Ramos (cell line): ENCODE measurements around the gene ARHGEF37.
"Not testable (repeated sequence)": the region's sequence is repeated elsewhere in the genome, so short reads cannot be mapped to it uniquely, and the experiment has no call there.

Experiments used
- in situ Hi-C: fragments of 300-500 bp; cut with MboI; formaldehyde crosslinking; loops from one replicate; pipeline ENCODE4 v1.14.3; 2022; ENCODE audit warnings: low sequenced_read_pairs; ENCODE audit not compliant: unreplicated experiment

The ARHGEF37 gene

GRCh38 chr5:149581192-149581861, at the start of gene ARHGEF37:
TSS of gene ARHGEF37 (plus strand) at chr5:149581498. CDS start at chr5:149597770, 16,272 bp downstream.
- in situ Hi-C loops = no loop called here

GRCh38 chr5:149532413-149532812, 48.9 kb upstream of the ARHGEF37 start:
- in situ Hi-C loops = no loop called here

- in situ Hi-C loops = not testable (repeated sequence)
Measured at GRCh38 chr5:149535787-149536186, 45.5 kb upstream of the ARHGEF37 start.

GRCh38 chr5:149537374-149537975, 43.8 kb upstream of the ARHGEF37 start:
- in situ Hi-C loops = no loop called here

- in situ Hi-C loops = no loop called here
Measured at GRCh38 chr5:149540089-149540488, 41.2 kb upstream of the ARHGEF37 start.

- in situ Hi-C loops = no loop called here
Measured at GRCh38 chr5:149541893-149542292, 39.4 kb upstream of the ARHGEF37 start.

GRCh38 chr5:149543361-149544027, 37.8 kb upstream of the ARHGEF37 start:
- in situ Hi-C loops = no loop called here

- in situ Hi-C loops = no loop called here
Measured at GRCh38 chr5:149544028-149544420, 37.3 kb upstream of the ARHGEF37 start.

GRCh38 chr5:149545327-149545726, 36.0 kb upstream of the ARHGEF37 start:
- in situ Hi-C loops = no loop called here

GRCh38 chr5:149546974-149547373, 34.3 kb upstream of the ARHGEF37 start:
- in situ Hi-C loops = no loop called here

- in situ Hi-C loops = loop anchor here (25.0 kb wide), 1 partner anchor 237 kb away; no protein-coding TSS in a partner anchor
Measured at GRCh38 chr5:149549461-149550267, 31.6 kb upstream of the ARHGEF37 start.

GRCh38 chr5:149550268-149550583, 31.1 kb upstream of the ARHGEF37 start:
- in situ Hi-C loops = loop anchor here (25.0 kb wide), 1 partner anchor 238 kb away; no protein-coding TSS in a partner anchor

GRCh38 chr5:149550594-149551226, 30.6 kb upstream of the ARHGEF37 start:
- in situ Hi-C loops = loop anchor here (25.0 kb wide), 1 partner anchor 238 kb away; no protein-coding TSS in a partner anchor

GRCh38 chr5:149551227-149552037, 29.9 kb upstream of the ARHGEF37 start, which contains the start of gene CSNK1A1:
TSS of gene CSNK1A1 (minus strand) at chr5:149551439. CDS start at chr5:149550964, 475 bp downstream.
- in situ Hi-C loops = loop anchor here (25.0 kb wide), 1 partner anchor 239 kb away; no protein-coding TSS in a partner anchor

- in situ Hi-C loops = loop anchor here (25.0 kb wide), 1 partner anchor 240 kb away; no protein-coding TSS in a partner anchor
Measured at GRCh38 chr5:149552038-149552494, 29.2 kb upstream of the ARHGEF37 start.

GRCh38 chr5:149552553-149553160, 28.6 kb upstream of the ARHGEF37 start:
- in situ Hi-C loops = loop anchor here (25.0 kb wide), 1 partner anchor 240 kb away; no protein-coding TSS in a partner anchor

- in situ Hi-C loops = loop anchor here (5.0 to 25.0 kb wide), 3 partner anchors 117 to 247 kb away; no protein-coding TSS in a partner anchor
Measured at GRCh38 chr5:149559706-149560105, 21.6 kb upstream of the ARHGEF37 start.

GRCh38 chr5:149561848-149562247, 19.4 kb upstream of the ARHGEF37 start:
- in situ Hi-C loops = loop anchor here (5.0 to 25.0 kb wide), 3 partner anchors 120 to 250 kb away; no protein-coding TSS in a partner anchor
